ENCODE results near the gene FAM193A.

FAM193A gene

GRCh38 chr4:2660596-2661211 lies 124.3 kb downstream of the FAM193A start:
- no peak overlapping the region for H3K4me3 ChIP-seq (ENCODE audit: low read depth, low read length)
- ChIA-PET CTCF (no interaction called here), POLR2A (no interaction called here)
- TF ChIP-seq, protein P1, sequence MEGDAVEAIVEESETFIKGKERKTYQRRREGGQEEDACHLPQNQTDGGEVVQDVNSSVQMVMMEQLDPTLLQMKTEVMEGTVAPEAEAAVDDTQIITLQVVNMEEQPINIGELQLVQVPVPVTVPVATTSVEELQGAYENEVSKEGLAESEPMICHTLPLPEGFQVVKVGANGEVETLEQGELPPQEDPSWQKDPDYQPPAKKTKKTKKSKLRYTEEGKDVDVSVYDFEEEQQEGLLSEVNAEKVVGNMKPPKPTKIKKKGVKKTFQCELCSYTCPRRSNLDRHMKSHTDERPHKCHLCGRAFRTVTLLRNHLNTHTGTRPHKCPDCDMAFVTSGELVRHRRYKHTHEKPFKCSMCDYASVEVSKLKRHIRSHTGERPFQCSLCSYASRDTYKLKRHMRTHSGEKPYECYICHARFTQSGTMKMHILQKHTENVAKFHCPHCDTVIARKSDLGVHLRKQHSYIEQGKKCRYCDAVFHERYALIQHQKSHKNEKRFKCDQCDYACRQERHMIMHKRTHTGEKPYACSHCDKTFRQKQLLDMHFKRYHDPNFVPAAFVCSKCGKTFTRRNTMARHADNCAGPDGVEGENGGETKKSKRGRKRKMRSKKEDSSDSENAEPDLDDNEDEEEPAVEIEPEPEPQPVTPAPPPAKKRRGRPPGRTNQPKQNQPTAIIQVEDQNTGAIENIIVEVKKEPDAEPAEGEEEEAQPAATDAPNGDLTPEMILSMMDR (IDR thresholded peaks at IDR 0.05; ENCODE audit: insufficient read depth, low read length, missing control alignments), result no peak
- no peak for DNase-seq (ENCODE audit: low read depth, low spot score)

- CTCF ChIA-PET, result no interaction called here
- peak; percentile 67 for DNase-seq (ENCODE audit: low read depth, low spot score)
These were observed 126.2 kb downstream of the FAM193A start for GRCh38 chr4:2662598-2662997.

DNA sequence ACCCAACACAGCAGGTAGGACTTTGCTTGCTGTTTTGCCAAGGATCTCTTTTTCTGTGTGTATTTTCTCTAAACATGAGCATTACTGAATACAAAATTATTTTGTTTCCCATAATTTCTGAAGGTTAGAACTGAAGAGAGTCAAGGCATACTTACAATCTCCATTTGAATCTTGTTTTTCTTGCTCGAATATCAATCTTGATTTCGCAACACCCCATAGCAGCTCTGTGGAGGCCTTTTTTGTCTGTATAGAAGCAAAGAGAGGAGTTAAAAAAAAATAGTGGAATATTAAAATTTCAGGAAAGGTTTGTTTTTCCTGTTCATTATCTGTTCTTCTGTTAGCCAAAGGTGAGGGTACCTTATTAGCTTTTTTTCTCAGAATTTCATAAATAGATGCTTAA lies 126.8 kb downstream of the FAM193A start:
- TF ChIP-seq, protein P1 (IDR thresholded peaks at IDR 0.05; ENCODE audit: insufficient read depth, low read length, missing control alignments), result no peak
- CTCF ChIA-PET, result no interaction called here
- H3K4me3 ChIP-seq (ENCODE audit: low read depth, low read length), result no peak overlapping the region
- DNase-seq (ENCODE audit: low read depth, low spot score), result no peak
- POLR2A ChIA-PET, result no interaction called here

More at GRCh38 chr4:2662598-2662997, 126.2 kb downstream of the FAM193A start:
- TF ChIP-seq, protein P1 (IDR thresholded peaks at IDR 0.05; ENCODE audit: insufficient read depth, low read length, missing control alignments), result no peak
- H3K4me3 ChIP-seq (ENCODE audit: low read depth, low read length), result no peak overlapping the region
- POLR2A ChIA-PET, result no interaction called here

- H3K4me3 ChIP-seq (ENCODE audit: low read depth, low read length), result no peak overlapping the region
- CTCF ChIA-PET, result no interaction called here
- DNase-seq (ENCODE audit: low read depth, low spot score), result no peak
- TF ChIP-seq, protein P1 (IDR thresholded peaks at IDR 0.05; ENCODE audit: insufficient read depth, low read length, missing control alignments), result no peak
- POLR2A ChIA-PET, result no interaction called here
These were observed 130.3 kb downstream of the FAM193A start for GRCh38 chr4:2666722-2667247.

DNA sequence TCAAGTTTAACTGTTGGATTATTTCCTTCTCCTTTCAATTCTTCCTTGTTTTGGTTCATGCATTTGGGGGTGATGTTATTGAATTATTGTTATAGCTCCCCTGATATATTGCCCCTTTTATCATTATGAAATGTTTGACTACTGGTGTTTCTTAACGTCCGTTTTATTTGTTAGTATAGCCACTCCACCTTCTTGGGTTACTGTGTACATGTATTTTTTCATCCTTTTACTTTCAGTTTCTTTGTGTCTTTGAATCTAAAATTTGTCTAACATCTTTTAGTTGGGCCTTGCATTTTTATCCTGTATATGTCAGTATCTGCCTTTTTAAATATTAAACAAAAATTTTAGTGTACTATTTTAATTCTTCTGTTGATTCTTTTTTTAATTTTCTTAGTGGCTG lies 131.0 kb downstream of the FAM193A start:
- DNase-seq (ENCODE audit: low read depth, low spot score), result no peak
- TF ChIP-seq, protein P1 (IDR thresholded peaks at IDR 0.05; ENCODE audit: insufficient read depth, low read length, missing control alignments), result no peak
- no peak overlapping the region for H3K4me3 ChIP-seq (ENCODE audit: low read depth, low read length)
- POLR2A ChIA-PET, result no interaction called here
- CTCF ChIA-PET, result interaction anchor here (0.7 kb wide), 1 partner anchor 33 kb away, joined by 3 read pairs; no protein-coding TSS in a partner anchor

- POLR2A ChIA-PET, result no interaction called here
- DNase-seq (ENCODE audit: low read depth, low spot score), result no peak
- CTCF ChIA-PET, result no interaction called here
- TF ChIP-seq, protein P1 (IDR thresholded peaks at IDR 0.05; ENCODE audit: insufficient read depth, low read length, missing control alignments), result no peak
- H3K4me3 ChIP-seq (ENCODE audit: low read depth, low read length), result no peak overlapping the region
These were observed 134.9 kb downstream of the FAM193A start for GRCh38 chr4:2671267-2671895.

All from AG04449 (cell line).